HepG2 (cell line): ENCODE measurements around the gene PLD2. TPM values are rescaled to one million over a fixed set of nuclear protein-coding genes. Genes with fewer than 3 reads are reported as not detected.

ENCODE experiments used
- ARID2 ChIP-seq: sonication (generic); formaldehyde crosslinking; IDR thresholded peaks from 2 replicates; pipeline ENCODE4 v1.8.1; 2022; ENCODE audit warnings: mild to moderate bottlenecking, missing genetic modification reagents, borderline replicate concordance
- E2F1 ChIP-seq: sonication (generic); formaldehyde crosslinking; IDR thresholded peaks from 2 replicates; pipeline ENCODE4 v1.5.0; 2020; ENCODE audit warnings: missing genetic modification reagents
- FOXA1 ChIP-seq, 2 experiments: fragments of 450-650 bp in 1 of 2; sonication (generic) in 1 of 2; formaldehyde crosslinking in 1 of 2; IDR thresholded peaks; 2 replicates each; pipeline versions ENCODE4 v1.4.0 to v1.6.1; 2016 to 2020; ENCODE audit warnings: missing genetic modification reagents in 1 of 2
- FOXO4 ChIP-seq: sonication (generic); formaldehyde crosslinking; conservative IDR thresholded peaks from 2 replicates; pipeline ENCODE4 v1.8.1; 2023; ENCODE audit warnings: missing genetic modification reagents
- GTF2F1 ChIP-seq: fragments of 150-350 bp; IDR thresholded peaks from 2 replicates; pipeline ENCODE4 v1.6.1; 2014; ENCODE audit warnings: low read length
- HNF1B ChIP-seq: sonication (generic); formaldehyde crosslinking; IDR thresholded peaks from 2 replicates; pipeline ENCODE4 v1.5.1; 2020; ENCODE audit warnings: mild to moderate bottlenecking, moderate library complexity, missing genetic modification reagents
- HOXA3 ChIP-seq: sonication (generic); formaldehyde crosslinking; IDR thresholded peaks from 2 replicates; pipeline ENCODE4 v1.5.0; 2020; ENCODE audit warnings: missing genetic modification reagents
- KLF16 ChIP-seq, 2 experiments: sonication (generic) in 1 of 2; formaldehyde crosslinking in 1 of 2; IDR thresholded peaks; 2 replicates each; pipeline versions ENCODE4 v1.6.1 to v1.8.0; 2016 to 2023; ENCODE audit warnings: missing genetic modification reagents in 2 of 2, missing compliant biosample characterization in 1 of 2
- NFIC ChIP-seq: IDR thresholded peaks from 2 replicates; pipeline ENCODE4 v1.6.1; 2012; ENCODE audit warnings: mild to moderate bottlenecking, low read length, inconsistent platforms
- NR2C2 ChIP-seq: sonication (generic); formaldehyde crosslinking; IDR thresholded peaks from 2 replicates; pipeline ENCODE4 v1.4.0; 2020; ENCODE audit warnings: missing genetic modification reagents, mild to moderate bottlenecking, moderate library complexity, borderline replicate concordance
- POLR2AphosphoS2 ChIP-seq: IDR thresholded peaks from 2 replicates; pipeline ENCODE4 v1.6.1; 2011; ENCODE audit warnings: low read depth, low read length, improper control_type of control experiment
- SP4 ChIP-seq: sonication (generic); formaldehyde crosslinking; IDR thresholded peaks from 2 replicates; pipeline ENCODE4 v1.8.1; 2023; ENCODE audit warnings: mild to moderate bottlenecking, missing genetic modification reagents
- TBX3 ChIP-seq: fragments of 450-650 bp; IDR thresholded peaks from 2 replicates; pipeline ENCODE4 v1.6.1; 2017; ENCODE audit warnings: antibody characterized with exemption, mild to moderate bottlenecking, inconsistent platforms, borderline replicate concordance
- THAP9 ChIP-seq: sonication (generic); formaldehyde crosslinking; IDR thresholded peaks from 2 replicates; pipeline ENCODE4; 2020; ENCODE audit warnings: missing genetic modification reagents, mild to moderate bottlenecking, borderline replicate concordance
- ZBTB20 ChIP-seq: sonication (generic); formaldehyde crosslinking; IDR thresholded peaks from 2 replicates; pipeline ENCODE4 v1.8.1; 2023; ENCODE audit warnings: missing genetic modification reagents, low read depth, mild to moderate bottlenecking, borderline replicate concordance
- ZBTB7A ChIP-seq: sonication (generic); formaldehyde crosslinking; IDR thresholded peaks from 2 replicates; pipeline ENCODE4 v1.8.0; 2022; ENCODE audit warnings: mild to moderate bottlenecking, missing genetic modification reagents
- ZNF232 ChIP-seq: sonication (generic); formaldehyde crosslinking; IDR thresholded peaks from 2 replicates; pipeline ENCODE4 v1.4.0; 2020; ENCODE audit warnings: missing genetic modification reagents, borderline replicate concordance
- ZNF34 ChIP-seq: sonication (generic); formaldehyde crosslinking; IDR thresholded peaks from 2 replicates; pipeline ENCODE4 v1.4.0; 2020; ENCODE audit warnings: mild to moderate bottlenecking, missing genetic modification reagents, borderline replicate concordance
- ZNF343 ChIP-seq: sonication (generic); formaldehyde crosslinking; IDR thresholded peaks from 2 replicates; pipeline ENCODE4 v1.4.0; 2020; ENCODE audit warnings: mild to moderate bottlenecking, missing genetic modification reagents
- ZNF567 ChIP-seq: sonication (generic); formaldehyde crosslinking; IDR thresholded peaks from 2 replicates; pipeline ENCODE4 v1.8.1; 2023; ENCODE audit warnings: mild to moderate bottlenecking, missing genetic modification reagents, borderline replicate concordance
- ZNF672 ChIP-seq: sonication (generic); formaldehyde crosslinking; IDR thresholded peaks from 2 replicates; pipeline ENCODE4 v1.8.1; 2022; ENCODE audit warnings: missing genetic modification reagents
- ZNF782 ChIP-seq: sonication (generic); formaldehyde crosslinking; IDR thresholded peaks from 2 replicates; pipeline ENCODE4 v1.4.0; 2020; ENCODE audit warnings: missing genetic modification reagents, mild to moderate bottlenecking, borderline replicate concordance
- polyA plus RNA-seq, 8 experiments: library from polyadenylated mRNA; depleted of rRNA in 3 of 8; stranded (reverse) in 7 of 8; unstranded in 1 of 8; fragments of >200 nt; fragmentation: Illumina TruSeq in 4 of 8; extraction: Trizol in 4 of 8; gene quantifications; 2 replicates each; pipeline versions ENCODE4 v1.2.1 to v1.2.3, GENCODE V29; 2011 to 2016; ENCODE audit warnings: low read depth in 4 of 8, missing spikeins in 1 of 8, mixed read lengths in 1 of 8; ENCODE audit not compliant: insufficient read depth in 1 of 8
- total RNA-seq, 5 experiments: library from RNA; depleted of rRNA; stranded (reverse); fragments of >200 nt; fragmentation: Illumina TruSeq; extraction: Trizol; gene quantifications; 2 replicates each; pipeline ENCODE4 v1.2.3, GENCODE V29; 2016; ENCODE audit warnings: low read depth in 1 of 5

The PLD2 gene
- total and polyA plus RNA-seq, 2 of the 13 experiments (the other 11 are each of a cell fraction or from before 2014, with no cell fraction given), result 13.4 to 29.7 TPM

GRCh38 chr17:4759776-4760236, 47.1 kb upstream of the PLD2 start (continued):
- TF ChIP-seq ZBTB20 (CRISPR knock-in tag) (peak; percentile 100), ZNF34 (CRISPR knock-in tag) (0 out of 2 replicates have a peak, but pooled peaks have one; percentile 67), GTF2F1 (no peak), POLR2AphosphoS2 (no peak), HNF1B (CRISPR knock-in tag) (peak; percentile 88), FOXA1 (IDR thresholded peaks at IDR 0.05) (peak; percentile 82), FOXA1 (CRISPR knock-in tag; IDR thresholded peaks at IDR 0.05) (peak; percentile 97), SP4 (CRISPR knock-in tag) (0 out of 2 replicates have a peak, but pooled peaks have one; percentile 29), NR2C2 (CRISPR knock-in tag) (peak; percentile 87), ARID2 (CRISPR knock-in tag) (peak; percentile 44; the same call in 1 of the 2 replicates), ZNF672 (CRISPR knock-in tag) (no peak), ZBTB7A (no peak), FOXO4 (no peak), TBX3 (peak; percentile 91), ZNF343 (CRISPR knock-in tag) (0 out of 2 replicates have a peak, but pooled peaks have one; percentile 64), ZNF567 (CRISPR knock-in tag) (no peak), ZNF782 (CRISPR knock-in tag) (no peak), THAP9 (CRISPR knock-in tag) (peak; percentile 40; the same call in 1 of the 2 replicates), KLF16 (CRISPR knock-in tag; IDR thresholded peaks at IDR 0.05) (peak in 1 of 2 experiments; percentile 38; a peak in 1 of 4 replicates), E2F1 (no peak), HOXA3 (CRISPR knock-in tag) (peak; percentile 92), NFIC (peak; percentile 51; the same call in 1 of the 2 replicates), ZNF232 (0 out of 2 replicates have a peak, but pooled peaks have one; percentile 28)
